ENCODE data around the gene UMODL1.

The UMODL1 gene

GRCh38 chr21:42038826-42039425, 32.2 kb upstream of the UMODL1 start:
- DNase-seq = peak; percentile 52

- no peak for DNase-seq
These were observed 31.6 kb upstream of the UMODL1 start for GRCh38 chr21:42039470-42039901.

GRCh38 chr21:42039911-42040351, 31.2 kb upstream of the UMODL1 start:
- peak; percentile 95 for DNase-seq

- DNase-seq = peak; percentile 100
These were observed 30.5 kb upstream of the UMODL1 start for GRCh38 chr21:42040411-42041180.

GRCh38 chr21:42041246-42041645, 29.9 kb upstream of the UMODL1 start:
- no peak for DNase-seq

GRCh38 chr21:42041711-42042110, 29.4 kb upstream of the UMODL1 start:
- no peak for DNase-seq

GRCh38 chr21:42042651-42043050, 28.5 kb upstream of the UMODL1 start:
- no peak for DNase-seq

- DNase-seq = no peak
These were observed 27.8 kb upstream of the UMODL1 start for GRCh38 chr21:42043201-42043895.

- DNase-seq = no peak
These were observed 27.2 kb upstream of the UMODL1 start for GRCh38 chr21:42043961-42044360.

- no peak for DNase-seq
These were observed 26.1 kb upstream of the UMODL1 start for GRCh38 chr21:42044871-42045495.

GRCh38 chr21:42047821-42048613, 23.1 kb upstream of the UMODL1 start:
- DNase-seq = peak; percentile 92

GRCh38 chr21:42048870-42049577, 22.1 kb upstream of the UMODL1 start:
- DNase-seq = no peak

- DNase-seq = no peak
These were observed 21.3 kb upstream of the UMODL1 start for GRCh38 chr21:42049578-42050430.

GRCh38 chr21:42051788-42052187, 19.3 kb upstream of the UMODL1 start:
- no peak for DNase-seq

- DNase-seq = no peak
These were observed 15.7 kb upstream of the UMODL1 start for GRCh38 chr21:42055425-42055824.

- no peak for DNase-seq
These were observed 14.6 kb upstream of the UMODL1 start for GRCh38 chr21:42056468-42056867.

GRCh38 chr21:42056996-42057689, 14.0 kb upstream of the UMODL1 start:
- DNase-seq = peak; percentile 93

GRCh38 chr21:42057851-42058437, 13.2 kb upstream of the UMODL1 start:
- DNase-seq = no peak

GRCh38 chr21:42058631-42059111, 12.4 kb upstream of the UMODL1 start:
- DNase-seq = no peak

Measured in fibroblast of skin of scalp (primary cell).